NCI-H446 treated with DMSO at 0.1 percent for 48 hours (cell line): Measurements from ENCODE around the gene PDHA1.

Experiments
- DNase-seq: peaks from one replicate; lab custom pipeline; 2025; lab: John Stamatoyannopoulos, UW

The PDHA1 gene

GRCh38 chrX:19375546-19375945 is 31.8 kb downstream of the PDHA1 start:
- no peak for DNase-seq

GRCh38 chrX:19377799-19378198 is 34.1 kb downstream of the PDHA1 start:
- no peak for DNase-seq

DNA sequence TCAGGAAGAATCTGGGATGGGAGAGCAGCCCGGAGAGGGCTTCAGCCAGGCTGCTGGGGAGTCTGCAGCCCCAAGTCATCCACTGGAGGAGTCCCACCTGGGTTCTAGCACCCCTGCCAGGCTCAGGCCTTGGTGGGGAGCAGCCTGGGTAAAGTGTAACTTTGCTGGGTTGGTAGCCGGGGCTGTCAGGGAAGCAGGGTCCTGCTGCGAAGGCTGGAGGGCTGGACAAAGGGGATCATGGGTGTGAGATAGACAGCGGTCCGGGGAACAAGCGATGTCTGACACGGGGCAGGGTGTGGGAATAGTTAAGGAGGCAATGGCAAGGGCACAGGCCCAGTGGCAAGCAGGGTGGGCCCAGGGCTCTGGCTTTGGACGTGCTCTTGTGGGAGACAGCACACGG is 37.6 kb downstream of the PDHA1 start:
- DNase-seq, result no peak

DNA sequence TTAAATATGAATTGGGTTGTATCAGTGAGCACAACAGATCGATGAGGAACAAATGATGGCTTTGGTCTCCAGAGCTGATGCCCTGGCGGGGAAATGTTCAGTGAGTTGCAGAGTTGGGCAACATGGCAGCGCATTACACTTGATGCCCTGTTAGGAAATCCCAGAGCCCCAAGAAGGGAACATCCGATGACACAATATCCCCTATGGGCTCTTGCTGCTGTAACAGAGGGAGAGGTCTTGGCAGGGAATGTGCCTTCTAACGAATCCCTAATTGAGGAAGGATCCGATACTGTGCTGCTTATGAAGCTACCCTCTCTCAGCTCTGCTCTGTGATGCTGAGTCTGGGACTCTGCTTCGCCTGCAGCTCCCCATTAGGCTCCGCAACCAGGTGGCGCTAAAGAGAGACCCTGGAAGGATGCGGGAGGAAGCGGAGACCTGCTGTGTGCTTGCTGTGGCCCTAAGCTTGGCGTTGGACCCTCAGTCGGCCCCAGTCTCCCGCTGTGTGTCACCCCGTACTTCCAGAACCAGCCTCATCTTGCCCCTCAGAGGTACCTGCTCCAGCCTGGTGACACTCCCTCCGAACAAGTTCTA is 38.9 kb downstream of the PDHA1 start:
- DNase-seq, result no peak

DNA sequence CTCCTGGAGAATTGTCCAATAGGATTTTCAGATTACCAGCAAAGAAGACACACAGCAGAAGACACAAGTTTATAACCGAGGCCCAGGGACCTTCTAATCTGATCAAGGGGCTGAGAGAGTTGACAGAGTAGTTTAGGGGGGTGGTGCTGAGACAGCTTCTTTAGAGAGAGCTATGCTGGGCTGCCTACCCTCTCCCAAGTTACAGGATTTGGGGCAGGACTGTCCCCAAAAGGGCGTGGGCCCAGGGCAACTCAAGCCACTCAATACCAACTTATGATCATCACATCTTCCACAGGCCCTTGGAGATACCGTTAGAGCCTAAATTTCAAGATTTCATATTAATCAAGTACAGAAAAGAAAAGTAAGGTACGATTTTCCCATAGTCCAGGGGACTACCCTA is 43.0 kb downstream of the PDHA1 start:
- no peak for DNase-seq

DNA sequence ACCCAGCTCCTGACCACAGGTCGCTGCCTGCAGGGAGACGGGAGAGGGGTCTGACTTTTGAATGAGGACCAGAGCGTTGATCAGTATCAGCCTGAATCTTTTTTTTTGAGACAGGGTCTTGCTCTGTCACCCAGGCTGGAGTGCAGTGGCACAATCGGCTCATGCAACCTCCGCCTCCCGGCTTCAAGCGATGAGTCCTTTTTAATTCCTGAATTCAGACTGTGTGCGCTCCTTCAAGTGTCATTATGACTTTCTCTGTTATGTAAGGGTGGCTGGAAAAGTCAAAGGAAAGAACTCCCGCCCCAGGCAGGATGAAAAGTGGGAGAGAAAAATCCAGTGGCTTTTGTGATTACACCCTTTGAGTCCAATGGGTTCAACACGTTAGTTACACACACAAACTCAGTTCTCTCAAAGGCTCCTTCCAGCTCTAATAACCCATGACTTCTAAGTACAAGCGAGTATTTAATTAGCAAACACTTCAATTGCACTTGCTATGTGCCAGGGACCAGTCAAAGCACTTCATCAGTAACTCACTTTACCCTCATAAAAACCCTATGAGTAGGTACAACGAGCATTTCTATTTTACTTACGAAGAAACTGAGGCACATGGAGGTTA is 44.4 kb downstream of the PDHA1 start:
- no peak for DNase-seq

GRCh38 chrX:19388741-19389140 is 45.0 kb downstream of the PDHA1 start:
- no peak for DNase-seq

GRCh38 chrX:19389227-19389845 is 45.6 kb downstream of the PDHA1 start:
- DNase-seq, result no peak

DNA sequence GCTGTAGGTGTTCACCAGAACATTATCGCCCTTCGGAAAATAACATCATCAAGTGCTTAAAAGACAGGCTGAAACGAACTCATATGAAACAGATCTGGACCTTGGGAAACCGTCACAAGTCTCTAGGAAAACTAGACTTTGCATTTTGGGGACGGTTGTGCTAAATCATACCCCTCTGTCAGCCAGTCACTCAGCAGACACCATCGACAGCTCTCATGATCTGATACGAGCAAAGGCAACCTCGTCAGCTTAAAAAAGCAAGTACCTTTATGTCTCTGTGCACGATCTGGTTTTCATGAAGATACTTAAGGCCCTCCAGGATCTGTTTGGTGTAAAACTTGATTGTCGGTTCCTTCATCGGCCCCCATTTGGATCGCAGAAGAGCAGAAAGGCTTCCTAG is 48.4 kb downstream of the PDHA1 start:
- DNase-seq, result no peak

DNA sequence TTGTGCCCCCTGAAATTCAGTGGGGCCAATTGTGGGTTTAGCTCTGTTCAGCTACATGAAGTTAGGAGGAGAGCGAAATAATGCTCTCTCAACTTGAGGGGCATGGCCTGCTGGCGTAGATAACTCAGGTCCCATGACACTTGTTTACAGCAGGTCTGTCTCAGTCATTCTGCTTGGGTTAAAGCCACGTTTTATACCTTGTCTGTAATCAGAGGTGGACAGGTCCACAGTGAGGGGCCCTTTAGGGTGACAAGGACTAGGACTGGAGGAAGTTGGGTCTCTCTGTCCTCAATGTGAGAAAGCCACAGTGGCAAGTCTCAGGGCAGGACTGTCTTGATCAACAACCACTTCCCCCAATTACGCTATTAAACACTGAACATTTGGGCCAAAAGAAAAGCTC is 49.0 kb downstream of the PDHA1 start:
- no peak for DNase-seq

- no peak for DNase-seq
Measured at GRCh38 chrX:19403696-19404095, 60.0 kb downstream of the PDHA1 start.

DNA sequence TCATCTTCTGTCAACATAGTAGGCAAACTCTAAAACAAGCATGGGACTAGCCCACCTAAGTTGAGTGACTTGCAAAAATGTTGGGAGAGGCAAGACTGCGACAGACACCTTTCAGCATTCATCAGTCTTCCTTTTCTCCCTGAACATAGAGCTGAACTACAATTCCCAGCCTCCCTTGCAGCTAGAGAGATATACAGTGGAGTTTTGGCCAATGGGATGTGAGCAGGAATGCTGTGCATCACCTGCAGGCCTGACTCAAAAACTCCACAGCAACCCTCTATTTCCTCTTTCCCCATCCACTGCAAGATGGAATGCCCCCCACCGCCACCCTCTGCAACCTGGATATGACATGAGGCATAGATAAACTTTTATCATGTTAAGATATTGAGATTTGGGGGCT is 66.5 kb downstream of the PDHA1 start:
- DNase-seq, result no peak
